GM18507 (cell line): Measurements from ENCODE around the gene DHRS4L2.
"Not testable (repeated sequence)": the region's sequence is repeated elsewhere in the genome, so short reads cannot be mapped to it uniquely, and the experiment has no call there.

Experiments used
- DNase-seq: peaks from one replicate; pipeline ENCODE4 v3.0.0; 2011; ENCODE audit warnings: low read depth; ENCODE audit not compliant: insufficient read length; ENCODE audit errors: extremely low spot score
- FAIRE-seq: peaks from 2 replicates; lab custom pipeline; 2011; peaks lifted over from hg19 to GRCh38; lab: Jason Lieb, UNC

The DHRS4L2 gene

GRCh38 chr14:24050753-24051152, 62.0 kb downstream of the DHRS4L2 start:
- FAIRE-seq, DNase-seq: not testable (repeated sequence)

- FAIRE-seq = no peak
- no peak for DNase-seq
Observed at GRCh38 chr14:24051176-24051788, 62.6 kb downstream of the DHRS4L2 start.

GRCh38 chr14:24051789-24052655, 63.3 kb downstream of the DHRS4L2 start, which contains the start of gene CARMIL3:
Gene CARMIL3, plus strand, starts transcription at chr14:24052009. Its CDS starts 145 bp downstream, at chr14:24052154.
- no peak for FAIRE-seq
- DNase-seq = peak; percentile 71

- FAIRE-seq = no peak
- DNase-seq = no peak
Observed at GRCh38 chr14:24052656-24053547, 64.2 kb downstream of the DHRS4L2 start.

- DNase-seq (no peak), FAIRE-seq (no peak)
Observed at GRCh38 chr14:24053548-24054323, 65.0 kb downstream of the DHRS4L2 start.

DNA sequence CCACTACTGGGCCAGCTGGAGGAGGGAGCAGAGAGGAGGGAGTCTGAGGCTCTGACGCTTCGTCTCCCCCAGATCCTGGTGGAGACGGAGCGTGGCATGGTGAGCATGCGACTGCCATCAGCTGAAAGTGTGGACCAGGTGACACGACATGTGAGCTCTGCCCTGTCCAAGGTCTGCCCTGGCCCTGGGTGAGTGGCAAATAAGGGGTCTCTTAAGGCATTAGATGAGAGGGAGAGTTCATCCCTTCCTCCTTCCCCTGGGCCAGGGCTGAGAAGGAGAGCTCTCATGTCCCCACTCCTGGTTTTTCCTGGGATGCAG, 65.6 kb downstream of the DHRS4L2 start:
- FAIRE-seq (no peak), DNase-seq (no peak)

GRCh38 chr14:24054646-24055045, 65.9 kb downstream of the DHRS4L2 start:
- FAIRE-seq (no peak), DNase-seq (no peak)
